Smooth muscle cell of the brain vasculature (primary cell): ENCODE results near the gene FAHD2A.
"Not testable (repeated sequence)": the region's sequence is repeated elsewhere in the genome, so short reads cannot be mapped to it uniquely, and the experiment has no call there.

Experiments used
- DNase-seq: peaks from one replicate; pipeline ENCODE4 v3.0.0-alpha.2; 2012; ENCODE audit warnings: low read depth, low spot score

The FAHD2A gene, protein sequence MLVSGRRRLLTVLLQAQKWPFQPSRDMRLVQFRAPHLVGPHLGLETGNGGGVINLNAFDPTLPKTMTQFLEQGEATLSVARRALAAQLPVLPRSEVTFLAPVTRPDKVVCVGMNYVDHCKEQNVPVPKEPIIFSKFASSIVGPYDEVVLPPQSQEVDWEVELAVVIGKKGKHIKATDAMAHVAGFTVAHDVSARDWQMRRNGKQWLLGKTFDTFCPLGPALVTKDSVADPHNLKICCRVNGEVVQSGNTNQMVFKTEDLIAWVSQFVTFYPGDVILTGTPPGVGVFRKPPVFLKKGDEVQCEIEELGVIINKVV

GRCh38 chr2:95402370-95403203, at the start of gene FAHD2A:
TSS of gene FAHD2A (plus strand) at chr2:95402708. CDS start at chr2:95405559, 2,851 bp downstream.
- peak; percentile 55 for DNase-seq

DNA sequence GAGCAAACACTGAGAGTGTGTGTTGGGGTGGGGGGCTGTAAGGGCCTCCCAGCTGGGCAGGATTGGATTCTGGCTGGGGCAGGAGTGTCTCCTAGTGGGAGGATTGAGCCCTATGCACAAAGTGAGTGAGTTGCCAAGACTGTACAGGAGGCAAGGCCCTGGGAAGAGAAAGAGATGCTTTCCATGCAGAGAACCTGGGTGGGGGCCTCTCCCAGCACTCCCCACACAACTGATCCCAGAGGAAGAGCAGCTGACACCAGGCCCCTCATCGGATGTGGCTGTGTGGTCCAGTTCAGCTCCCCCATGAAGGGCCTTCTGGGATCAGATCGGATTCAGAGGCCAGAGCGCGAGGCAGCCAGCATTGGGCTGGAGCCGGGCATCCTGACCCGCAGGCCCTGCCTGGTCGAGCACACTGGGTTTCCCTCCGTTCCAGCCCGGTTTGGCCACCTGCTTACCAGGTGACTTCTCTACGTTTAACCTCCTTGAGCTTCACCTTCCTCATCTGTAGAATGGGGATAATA, 49.4 kb upstream of the FAHD2A start:
- DNase-seq = no peak

DNA sequence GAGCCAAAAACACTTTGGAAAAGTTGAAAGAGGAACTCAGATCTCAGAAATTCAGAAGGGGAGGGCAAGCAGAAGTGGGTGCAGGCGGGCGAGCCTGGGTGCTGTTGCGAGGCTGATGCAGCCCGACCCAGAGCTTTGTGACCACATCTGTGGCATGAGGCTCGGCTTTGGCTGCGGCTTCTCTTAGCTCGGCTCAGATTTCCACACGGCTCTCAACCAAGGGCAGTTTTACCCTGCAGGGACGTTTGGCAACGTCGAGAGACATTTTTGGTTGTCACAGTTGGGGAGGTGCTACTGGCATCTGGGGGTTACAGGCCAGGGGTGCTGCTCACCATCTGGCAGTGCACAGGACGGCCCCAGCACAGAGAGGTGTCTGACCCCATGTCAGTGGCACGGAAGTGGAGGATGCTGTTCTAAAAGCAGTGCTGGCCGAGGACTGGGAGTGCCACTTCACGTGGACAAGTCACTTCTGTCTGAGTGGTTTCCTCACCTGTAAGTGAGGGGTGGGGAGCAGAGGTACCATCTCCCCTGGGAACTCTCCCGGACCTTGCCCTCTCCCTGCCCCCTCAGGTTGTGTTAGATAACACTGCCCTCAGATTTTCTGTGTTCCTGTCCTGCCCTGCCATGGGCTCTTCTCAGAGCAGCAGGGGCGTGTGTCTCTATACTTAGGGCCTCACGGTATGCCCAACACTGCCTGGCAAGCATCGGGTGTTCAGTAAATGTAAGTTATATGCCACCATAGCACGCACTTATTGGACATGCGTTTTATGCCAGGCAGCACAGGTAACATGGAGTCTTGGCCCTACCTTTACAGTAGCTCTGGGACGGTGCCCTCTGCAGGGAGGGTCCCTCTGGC, 48.7 kb upstream of the FAHD2A start:
- no peak for DNase-seq

DNA sequence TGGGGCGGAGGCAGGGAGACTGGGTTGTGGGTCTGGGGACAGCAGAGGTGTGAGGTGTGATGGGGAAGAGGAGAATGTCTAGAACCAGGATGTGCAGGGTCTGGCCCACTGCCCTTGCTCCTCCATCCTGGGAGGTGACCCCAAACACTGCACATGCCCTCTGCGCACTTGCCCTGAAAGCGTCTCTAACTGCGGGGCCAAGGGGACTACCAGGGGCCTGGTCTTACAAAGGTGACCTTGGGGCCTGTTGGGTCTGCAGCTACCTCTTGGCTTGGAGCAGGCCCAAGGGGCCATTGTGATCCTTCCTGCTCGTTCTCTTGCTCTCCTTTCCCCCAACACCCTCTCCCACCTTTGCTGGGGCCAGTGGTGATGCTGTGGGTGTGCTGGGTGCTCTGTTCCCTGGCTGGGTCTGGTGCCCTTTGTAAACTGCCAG, 48.0 kb upstream of the FAHD2A start:
- DNase-seq = no peak

GRCh38 chr2:95354925-95355324, 47.6 kb upstream of the FAHD2A start:
- DNase-seq = no peak

DNA sequence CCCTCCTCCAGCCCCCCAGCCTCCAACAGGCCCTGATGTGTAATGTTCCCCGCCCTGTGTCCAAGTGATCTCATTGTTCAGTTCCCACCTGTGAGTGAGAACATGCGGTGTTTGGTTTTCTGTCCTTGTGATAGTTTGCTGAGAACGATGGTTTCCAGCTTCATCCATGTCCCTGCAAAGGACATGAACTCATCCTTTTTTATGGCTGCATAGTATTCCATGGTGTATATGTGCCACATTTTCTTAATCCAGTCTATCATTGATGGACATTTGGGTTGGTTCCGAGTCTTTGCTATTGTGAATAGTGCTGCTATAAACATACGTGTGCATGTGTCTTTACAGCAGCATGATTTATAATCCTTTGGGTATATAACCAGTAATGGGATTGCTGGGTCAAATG, 47.0 kb upstream of the FAHD2A start:
- not testable (repeated sequence) for DNase-seq

- no peak for DNase-seq
Observed at GRCh38 chr2:95356821-95357700, 45.4 kb upstream of the FAHD2A start.

- DNase-seq = no peak
Observed at GRCh38 chr2:95357717-95358280, 44.7 kb upstream of the FAHD2A start.

GRCh38 chr2:95359031-95359430, 43.5 kb upstream of the FAHD2A start:
- DNase-seq = peak; percentile 15

- no peak for DNase-seq
Observed at GRCh38 chr2:95359501-95359930, 43.0 kb upstream of the FAHD2A start.

DNA sequence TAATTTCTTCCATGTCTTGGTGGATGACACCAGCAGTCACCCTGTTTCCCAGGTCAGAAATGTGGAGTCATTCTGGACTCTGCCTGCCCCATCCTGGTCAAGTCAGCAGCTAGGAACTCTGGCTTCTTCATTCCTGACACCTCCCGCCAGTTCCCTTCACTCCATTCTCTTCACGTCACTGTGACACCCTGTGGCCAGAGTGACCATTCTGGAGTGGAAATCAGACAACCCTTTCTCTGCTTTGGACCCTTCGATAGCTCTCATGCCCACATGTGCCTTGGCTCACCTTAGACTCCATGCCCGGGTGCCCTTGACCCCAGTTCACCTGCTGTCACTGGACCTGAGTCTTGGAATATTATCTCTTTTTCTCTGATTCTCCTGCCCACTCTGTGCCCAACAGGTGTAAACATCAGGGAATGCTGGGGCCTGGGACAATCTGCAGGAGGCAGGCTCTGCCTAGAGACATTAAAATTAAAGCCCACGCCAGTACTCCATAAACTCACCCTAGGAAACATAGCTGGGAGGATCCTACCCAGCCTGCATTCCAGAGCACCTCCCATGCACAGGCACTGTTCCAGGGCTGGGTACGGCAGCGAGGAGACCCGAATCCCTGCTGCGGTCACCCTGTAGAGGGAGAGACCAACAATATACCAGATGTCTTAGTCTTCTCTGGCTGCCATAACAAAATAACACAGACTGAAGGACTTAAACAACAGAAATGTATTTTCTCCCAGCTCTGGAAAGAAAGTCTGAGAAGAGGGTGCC, 41.1 kb upstream of the FAHD2A start:
- no peak for DNase-seq

DNA sequence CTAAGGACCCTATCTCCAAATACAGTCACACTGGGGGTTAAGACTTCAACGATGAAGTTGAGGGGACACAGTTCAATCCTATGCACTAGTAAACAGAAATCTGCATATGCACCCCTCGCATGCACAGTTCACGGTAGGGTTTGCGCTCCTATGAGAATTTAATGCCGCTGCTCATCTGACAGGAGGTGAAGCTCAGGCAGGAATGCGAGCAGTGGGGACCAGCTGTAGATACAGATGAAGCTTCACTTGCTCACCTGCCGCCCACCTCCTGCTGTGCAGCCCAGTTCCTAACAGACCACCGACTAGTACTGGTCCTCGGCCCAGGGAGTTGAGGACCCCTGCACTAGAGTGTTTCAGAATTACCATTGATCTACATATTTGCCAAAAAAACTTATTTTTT, 40.0 kb upstream of the FAHD2A start:
- DNase-seq = no peak

DNA sequence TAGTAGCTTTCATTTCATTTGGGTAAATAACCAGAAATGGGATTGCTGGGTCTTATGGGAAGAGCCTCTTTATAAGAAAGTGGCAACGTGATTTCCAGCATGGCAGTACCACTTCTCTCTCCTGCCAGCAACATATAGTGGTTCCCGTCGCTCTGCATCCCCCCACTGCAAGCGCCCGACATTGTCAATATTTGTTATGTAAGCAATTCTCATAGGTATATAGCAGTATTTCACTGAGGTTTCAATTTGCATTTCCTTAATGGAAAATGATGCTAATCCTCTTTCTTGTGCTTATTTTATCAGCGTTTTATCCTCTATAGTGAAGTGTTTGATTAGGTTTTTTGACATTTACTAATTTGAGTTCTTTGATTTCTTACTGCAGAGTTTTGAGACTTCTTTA, 36.0 kb upstream of the FAHD2A start:
- no peak for DNase-seq

- DNase-seq = no peak
Observed at GRCh38 chr2:95372216-95372829, 30.2 kb upstream of the FAHD2A start.

DNA sequence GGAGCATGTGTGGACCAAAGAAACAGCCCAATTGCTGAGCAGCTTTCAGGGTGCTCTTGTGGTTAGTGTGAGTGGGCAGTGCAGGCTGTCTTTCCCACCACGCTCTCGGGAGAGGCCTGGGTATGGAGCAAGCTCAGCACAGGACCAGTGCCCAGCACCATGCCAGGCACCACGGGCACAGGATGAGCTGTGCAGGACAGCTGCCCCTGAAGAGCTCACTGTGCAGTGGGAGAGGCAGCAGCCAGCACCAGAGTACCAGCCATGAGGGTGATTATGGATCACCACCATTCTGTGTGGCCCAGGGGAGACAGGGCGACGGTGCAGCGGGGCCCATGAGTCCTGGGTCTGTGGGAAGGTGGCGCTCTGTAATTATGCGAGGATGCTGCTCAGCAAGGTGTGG, 29.7 kb upstream of the FAHD2A start:
- DNase-seq = no peak

GRCh38 chr2:95374029-95374428, 28.5 kb upstream of the FAHD2A start:
- no peak for DNase-seq

GRCh38 chr2:95374451-95374920, 28.0 kb upstream of the FAHD2A start:
- no peak for DNase-seq

GRCh38 chr2:95374921-95375471, 27.5 kb upstream of the FAHD2A start:
- DNase-seq = no peak
